OCI-LY7 (cell line): ENCODE results near the gene OR2T6. TPM values are rescaled to one million over a fixed set of nuclear protein-coding genes. Genes with fewer than 3 reads are reported as not detected.

Experiments used
- BruUV-seq: library from RNA; stranded (reverse); fragments of 400-500 nt; replicated peaks from 2 replicates; lab custom pipeline; 2021; lab: Mats Ljungman, UMichigan
- CTCF ChIA-PET: fragments of 300-600 bp; sonication (Branson Sonifier 250); formaldehyde crosslinking; loops from one replicate; lab custom pipeline; 2022; ENCODE audit warnings: antibody characterized with exemption; ENCODE audit not compliant: unreplicated experiment; lab: Charles Lee
- POLR2A ChIA-PET: fragments of 300-600 bp; sonication (Branson Sonifier 250); formaldehyde crosslinking; loops from one replicate; lab custom pipeline; 2022; ENCODE audit warnings: antibody characterized with exemption; lab: Charles Lee
- DNase-seq: peaks from one replicate; pipeline ENCODE4 v3.0.0-alpha.2; 2015; ENCODE audit warnings: low spot score
- H2AFZ ChIP-seq: fragments of 200-600 bp; sonication (generic), shearing (Covaris generic); 2 replicates; pipeline ENCODE4 v1.6.1; 2014; ENCODE audit warnings: mild to moderate bottlenecking, antibody characterized with exemption, low read length, moderate library complexity
- H3K27ac ChIP-seq: fragments of 200-600 bp; sonication (generic); 2 replicates; pipeline ENCODE4 v1.5.1; 2014; ENCODE audit warnings: mixed run types, low read depth, mild to moderate bottlenecking, moderate library complexity, low read length, inconsistent platforms; ENCODE audit not compliant: poor library complexity, severe bottlenecking
- H3K36me3 ChIP-seq: fragments of 200-600 bp; sonication (generic); 2 replicates; pipeline ENCODE4 v1.6.1; 2014; ENCODE audit warnings: mild to moderate bottlenecking, antibody characterized with exemption, low read length, moderate library complexity, mixed read lengths; ENCODE audit not compliant: insufficient read depth
- H3K4me1 ChIP-seq: fragments of 200-600 bp; sonication (generic); 2 replicates; pipeline ENCODE4 v1.5.1; 2014; ENCODE audit warnings: mild to moderate bottlenecking, low read length; ENCODE audit not compliant: insufficient read depth, poor library complexity, severe bottlenecking
- H3K4me2 ChIP-seq: fragments of 200-600 bp; sonication (generic); 2 replicates; pipeline ENCODE4 v1.6.1; 2014; ENCODE audit warnings: mild to moderate bottlenecking, low read length
- H3K4me3 ChIP-seq: fragments of 200-600 bp; sonication (generic); 2 replicates; pipeline ENCODE4 v1.5.1; 2014; ENCODE audit warnings: mild to moderate bottlenecking, low read depth, low read length; ENCODE audit not compliant: poor library complexity, severe bottlenecking
- H3K79me2 ChIP-seq: fragments of 200-600 bp; sonication (generic); 2 replicates; pipeline ENCODE4 v1.6.1; 2016; ENCODE audit warnings: low read depth, mild to moderate bottlenecking, low read length, moderate library complexity, mixed read lengths; ENCODE audit not compliant: insufficient read depth
- H3K9me2 ChIP-seq: fragments of 200-600 bp; sonication (generic); 2 replicates; pipeline ENCODE4 v1.6.1; 2016; ENCODE audit warnings: mild to moderate bottlenecking, low read length, mixed read lengths; ENCODE audit not compliant: insufficient read depth
- H3K9me3 ChIP-seq: fragments of 200-600 bp; sonication (generic); 2 replicates; pipeline ENCODE4 v1.6.1; 2014; ENCODE audit warnings: mild to moderate bottlenecking, mixed run types, low read length, mixed read lengths
- H4K20me1 ChIP-seq: fragments of 200-600 bp; sonication (generic); 2 replicates; pipeline ENCODE4 v1.6.1; 2014; ENCODE audit warnings: mild to moderate bottlenecking, antibody characterized with exemption, low read length, moderate library complexity, mixed read lengths; ENCODE audit not compliant: insufficient read depth
- EZH2phosphoT487 ChIP-seq: fragments of 200-600 bp; sonication (generic); IDR thresholded peaks from 2 replicates; pipeline ENCODE4 v1.6.1; 2018; ENCODE audit warnings: low read depth, borderline replicate concordance, mild to moderate bottlenecking, mixed run types, antibody characterized with exemption, low read length, moderate library complexity, mixed read lengths
- intact Hi-C: fragments of 100-400 bp; cut with micrococcal nuclease; formaldehyde crosslinking; loops from one replicate; pipeline ENCODE4 v1.10.0; 2022; ENCODE audit not compliant: unreplicated experiment
- total RNA-seq, 2 experiments: library from RNA; depleted of rRNA in 1 of 2; stranded (reverse); fragments of >200 nt in 1 of 2; shearing (Covaris generic) in 1 of 2; gene quantifications; 2 replicates each; pipeline ENCODE4 v1.2.3, GENCODE V29; 2014 to 2022
- TF ChIP-seq, protein P1 (sequence below): fragments of 200-600 bp; sonication (generic); conservative IDR thresholded peaks from 2 replicates; pipeline ENCODE4 v1.5.1; 2014; ENCODE audit warnings: mild to moderate bottlenecking, antibody characterized with exemption, low read length, moderate library complexity, mixed read lengths

Gene OR2T6
- total RNA-seq, 2 experiments from 2014 or later: not detected

- TF ChIP-seq, protein P1, sequence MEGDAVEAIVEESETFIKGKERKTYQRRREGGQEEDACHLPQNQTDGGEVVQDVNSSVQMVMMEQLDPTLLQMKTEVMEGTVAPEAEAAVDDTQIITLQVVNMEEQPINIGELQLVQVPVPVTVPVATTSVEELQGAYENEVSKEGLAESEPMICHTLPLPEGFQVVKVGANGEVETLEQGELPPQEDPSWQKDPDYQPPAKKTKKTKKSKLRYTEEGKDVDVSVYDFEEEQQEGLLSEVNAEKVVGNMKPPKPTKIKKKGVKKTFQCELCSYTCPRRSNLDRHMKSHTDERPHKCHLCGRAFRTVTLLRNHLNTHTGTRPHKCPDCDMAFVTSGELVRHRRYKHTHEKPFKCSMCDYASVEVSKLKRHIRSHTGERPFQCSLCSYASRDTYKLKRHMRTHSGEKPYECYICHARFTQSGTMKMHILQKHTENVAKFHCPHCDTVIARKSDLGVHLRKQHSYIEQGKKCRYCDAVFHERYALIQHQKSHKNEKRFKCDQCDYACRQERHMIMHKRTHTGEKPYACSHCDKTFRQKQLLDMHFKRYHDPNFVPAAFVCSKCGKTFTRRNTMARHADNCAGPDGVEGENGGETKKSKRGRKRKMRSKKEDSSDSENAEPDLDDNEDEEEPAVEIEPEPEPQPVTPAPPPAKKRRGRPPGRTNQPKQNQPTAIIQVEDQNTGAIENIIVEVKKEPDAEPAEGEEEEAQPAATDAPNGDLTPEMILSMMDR: no peak
- TF ChIP-seq EZH2phosphoT487: no peak
- no peaks in the 10 kb centered on the region for H4K20me1 ChIP-seq
- POLR2A ChIA-PET: no interaction called here
- no peaks in the 10 kb centered on the region for H3K79me2 ChIP-seq
- H3K4me2 ChIP-seq: no peak overlapping the region
- H3K9me3 ChIP-seq: no peaks in the 10 kb centered on the region
- no TSS peak for BruUV-seq
- no peak overlapping the region for H2AFZ ChIP-seq
- no peak overlapping the region for H3K4me3 ChIP-seq
- H3K27ac ChIP-seq: no peak overlapping the region
- CTCF ChIA-PET: no interaction called here
- intact Hi-C loops: no loop called here
- no peaks in the 10 kb centered on the region for H3K9me2 ChIP-seq
- DNase-seq: no peak
- H3K36me3 ChIP-seq: no peaks in the 10 kb centered on the region
- no peaks in the 10 kb centered on the region for H3K4me1 ChIP-seq
Observed at GRCh38 chr1:248372394-248372793, 3.2 kb upstream of the OR2T6 start.

DNA sequence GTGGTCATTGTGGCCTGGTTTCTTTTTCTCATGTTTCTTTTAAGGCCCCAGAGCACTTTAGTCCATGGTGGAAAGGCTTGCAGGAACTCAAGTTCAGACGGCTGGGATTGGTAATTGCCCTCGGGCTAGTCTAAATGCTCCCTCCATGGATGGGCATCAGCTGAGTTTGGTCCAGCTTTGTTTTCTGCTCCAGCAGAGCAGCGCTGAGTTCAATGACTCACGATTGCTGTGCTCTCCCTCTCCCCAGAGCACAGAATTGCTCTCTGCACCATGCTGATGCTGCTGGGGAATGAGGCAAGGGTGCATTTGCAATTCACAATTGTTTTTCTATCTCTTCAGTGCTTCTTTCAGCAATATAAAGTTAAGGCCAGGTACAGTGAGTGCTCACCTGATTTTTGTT lies 1.8 kb upstream of the OR2T6 start:
- H3K79me2 ChIP-seq: no peaks in the 10 kb centered on the region
- no peak overlapping the region for H3K4me2 ChIP-seq
- H4K20me1 ChIP-seq: no peaks in the 10 kb centered on the region
- TF ChIP-seq EZH2phosphoT487: no peak
- TF ChIP-seq, protein P1: no peak
- POLR2A ChIA-PET: no interaction called here
- no peak overlapping the region for H2AFZ ChIP-seq
- BruUV-seq: no TSS peak
- no peak for DNase-seq
- CTCF ChIA-PET: no interaction called here
- no peaks in the 10 kb centered on the region for H3K4me1 ChIP-seq
- intact Hi-C loops: no loop called here
- H3K9me3 ChIP-seq: no peaks in the 10 kb centered on the region
- H3K4me3 ChIP-seq: no peak overlapping the region
- H3K9me2 ChIP-seq: no peaks in the 10 kb centered on the region
- H3K36me3 ChIP-seq: no peaks in the 10 kb centered on the region
- no peak overlapping the region for H3K27ac ChIP-seq

- no peak overlapping the region for H3K4me2 ChIP-seq
- no peaks in the 10 kb centered on the region for H3K9me3 ChIP-seq
- intact Hi-C loops: no loop called here
- no peak overlapping the region for H2AFZ ChIP-seq
- CTCF ChIA-PET: no interaction called here
- no peaks in the 10 kb centered on the region for H4K20me1 ChIP-seq
- TF ChIP-seq, protein P1: no peak
- TF ChIP-seq EZH2phosphoT487: no peak
- H3K79me2 ChIP-seq: no peaks in the 10 kb centered on the region
- DNase-seq: no peak
- POLR2A ChIA-PET: interaction anchor here (1.0 kb wide), 1 partner anchor 12 kb away, joined by 4 read pairs; no protein-coding TSS in a partner anchor
- no peaks in the 10 kb centered on the region for H3K9me2 ChIP-seq
- no peak overlapping the region for H3K27ac ChIP-seq
- H3K4me3 ChIP-seq: no peak overlapping the region
- no TSS peak for BruUV-seq
- H3K4me1 ChIP-seq: no peaks in the 10 kb centered on the region
- no peaks in the 10 kb centered on the region for H3K36me3 ChIP-seq
Observed at GRCh38 chr1:248376916-248377315, 1.4 kb downstream of the OR2T6 start.
